Measurements from ENCODE around the gene PPP6C. TPM values are rescaled to one million over a fixed set of nuclear protein-coding genes. Genes with fewer than 3 reads are reported as not detected.
"Not testable (repeated sequence)": the region's sequence is repeated elsewhere in the genome, so short reads cannot be mapped to it uniquely, and the experiment has no call there.

Gene PPP6C
- polyA plus RNA-seq, 1 donor: 28.7 TPM

DNA sequence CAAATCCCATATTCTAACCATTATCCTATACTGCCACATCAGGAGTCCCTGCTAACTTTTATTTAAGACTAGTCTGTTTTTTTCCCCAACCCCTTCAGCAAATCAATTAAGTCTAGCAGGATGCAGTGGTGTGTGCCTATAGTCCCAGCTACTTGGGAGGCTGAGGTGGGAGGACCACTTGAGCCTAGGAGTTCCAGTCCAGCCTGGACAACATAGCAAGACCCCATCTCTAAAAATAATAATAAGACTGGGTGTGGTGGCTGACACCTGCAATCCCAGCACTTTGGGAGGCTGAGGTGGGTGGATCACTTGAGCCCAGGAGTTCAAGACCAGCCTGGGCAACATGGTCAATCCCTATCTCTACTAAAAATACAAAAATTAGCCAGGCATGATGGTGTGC, 35.3 kb upstream of the PPP6C start:
- H3K4me3 ChIP-seq (ENCODE audit: low read length); H3K4me1 ChIP-seq (ENCODE audit: control insufficient read depth, insufficient read depth, low read length); H3K27me3 ChIP-seq (ENCODE audit: control insufficient read depth, insufficient read depth, low read length); H3K27ac ChIP-seq (ENCODE audit: low read length); DNase-seq; H3K9me3 ChIP-seq (ENCODE audit: control insufficient read depth, low read depth, low read length): not testable (repeated sequence)
- peaks cover 26% of the 10 kb centered on the region for H3K36me3 ChIP-seq (ENCODE audit: control insufficient read depth, insufficient read depth, low read length)

DNA sequence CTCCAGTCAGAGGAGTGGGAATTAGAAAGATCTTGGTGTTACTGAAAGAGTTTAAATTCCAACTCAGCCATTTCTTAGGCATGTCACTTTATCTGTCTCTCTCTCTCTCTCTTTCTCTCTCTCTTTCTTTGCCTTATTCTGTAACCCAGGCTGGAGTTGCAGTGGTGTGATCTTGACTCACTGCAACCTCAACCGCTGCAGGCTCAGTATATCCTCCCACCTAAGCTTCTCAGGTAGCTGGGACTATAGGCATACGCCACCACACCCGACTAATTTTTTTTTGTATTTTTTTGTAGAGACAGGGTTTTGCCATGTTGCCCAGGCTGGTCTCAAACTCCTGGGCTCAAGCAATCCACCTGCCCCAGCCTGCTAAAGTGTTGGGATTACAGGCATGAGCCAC, 29.0 kb upstream of the PPP6C start:
- no CpG with 5 or more reads among the region's 3 CpGs for WGBS (ENCODE audit: insufficient coverage, low lambda C conversion rate)
- no peak overlapping the region for H3K4me3 ChIP-seq (ENCODE audit: low read length)

GRCh38 chr9:125214186-125214585, 24.6 kb upstream of the PPP6C start:
- Histone ChIP-seq H3K27ac (ENCODE audit: low read length) (no peak overlapping the region), H3K9me3 (ENCODE audit: control insufficient read depth, low read depth, low read length) (no peaks in the 10 kb centered on the region), H3K36me3 (ENCODE audit: control insufficient read depth, insufficient read depth, low read length) (peaks cover 15% of the 10 kb centered on the region), H3K4me3 (ENCODE audit: low read length) (no peak overlapping the region), H3K4me1 (ENCODE audit: control insufficient read depth, insufficient read depth, low read length) (no peaks in the 10 kb centered on the region), H3K27me3 (ENCODE audit: control insufficient read depth, insufficient read depth, low read length) (no peaks in the 10 kb centered on the region)
- WGBS (ENCODE audit: insufficient coverage, low lambda C conversion rate): 83% methylated on average over 2 of the region's 5 CpGs
- DNase-seq: no peak

More for the DNA sequence above, 29.0 kb upstream of the PPP6C start:
- H3K9me3 ChIP-seq (ENCODE audit: control insufficient read depth, low read depth, low read length): no peaks in the 10 kb centered on the region
- no peaks in the 10 kb centered on the region for H3K4me1 ChIP-seq (ENCODE audit: control insufficient read depth, insufficient read depth, low read length)
- H3K27me3 ChIP-seq (ENCODE audit: control insufficient read depth, insufficient read depth, low read length): no peaks in the 10 kb centered on the region
- peaks cover 17% of the 10 kb centered on the region for H3K36me3 ChIP-seq (ENCODE audit: control insufficient read depth, insufficient read depth, low read length)
- H3K27ac ChIP-seq (ENCODE audit: low read length): no peak overlapping the region
- no peak for DNase-seq

DNA sequence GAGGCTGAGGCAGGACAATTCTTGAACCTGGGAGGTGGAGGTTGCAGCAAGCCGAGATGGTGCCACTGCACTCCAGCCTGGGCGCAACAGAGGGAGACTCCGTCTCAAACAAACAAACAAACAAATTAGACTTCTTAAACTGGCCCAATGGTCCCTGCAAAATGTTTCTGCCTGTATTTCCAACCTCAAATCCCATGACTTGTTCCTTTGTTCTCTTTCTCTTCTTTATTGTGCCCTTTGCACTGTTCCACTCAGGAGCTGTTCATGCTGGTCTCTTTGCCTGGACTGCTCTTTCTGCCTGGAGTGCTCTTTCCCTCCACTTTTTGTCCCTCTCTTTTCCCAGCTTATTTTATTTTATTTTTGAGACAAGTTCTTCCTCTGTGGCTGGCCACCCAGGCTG, 14.9 kb upstream of the PPP6C start:
- Histone ChIP-seq H3K36me3 (ENCODE audit: control insufficient read depth, insufficient read depth, low read length) (peaks cover 25% of the 10 kb centered on the region), H3K4me3 (ENCODE audit: low read length) (no peak overlapping the region), H3K27me3 (ENCODE audit: control insufficient read depth, insufficient read depth, low read length) (no peaks in the 10 kb centered on the region), H3K27ac (ENCODE audit: low read length) (no peak overlapping the region), H3K9me3 (ENCODE audit: control insufficient read depth, low read depth, low read length) (no peaks in the 10 kb centered on the region), H3K4me1 (ENCODE audit: control insufficient read depth, insufficient read depth, low read length) (peaks cover 5% of the 10 kb centered on the region)
- WGBS (ENCODE audit: insufficient coverage, low lambda C conversion rate): no CpG with 5 or more reads among the region's 3 CpGs
- no peak for DNase-seq

GRCh38 chr9:125202846-125203618, 13.4 kb upstream of the PPP6C start:
- peaks cover 8% of the 10 kb centered on the region for H3K4me1 ChIP-seq (ENCODE audit: control insufficient read depth, insufficient read depth, low read length)
- no peak overlapping the region for H3K27ac ChIP-seq (ENCODE audit: low read length)
- peaks cover 22% of the 10 kb centered on the region for H3K36me3 ChIP-seq (ENCODE audit: control insufficient read depth, insufficient read depth, low read length)
- H3K4me3 ChIP-seq (ENCODE audit: low read length): no peak overlapping the region
- no peaks in the 10 kb centered on the region for H3K9me3 ChIP-seq (ENCODE audit: control insufficient read depth, low read depth, low read length)
- H3K27me3 ChIP-seq (ENCODE audit: control insufficient read depth, insufficient read depth, low read length): no peaks in the 10 kb centered on the region
- DNase-seq: no peak
- no CpG with 5 or more reads among the region's 1 CpG for WGBS (ENCODE audit: insufficient coverage, low lambda C conversion rate)

DNA sequence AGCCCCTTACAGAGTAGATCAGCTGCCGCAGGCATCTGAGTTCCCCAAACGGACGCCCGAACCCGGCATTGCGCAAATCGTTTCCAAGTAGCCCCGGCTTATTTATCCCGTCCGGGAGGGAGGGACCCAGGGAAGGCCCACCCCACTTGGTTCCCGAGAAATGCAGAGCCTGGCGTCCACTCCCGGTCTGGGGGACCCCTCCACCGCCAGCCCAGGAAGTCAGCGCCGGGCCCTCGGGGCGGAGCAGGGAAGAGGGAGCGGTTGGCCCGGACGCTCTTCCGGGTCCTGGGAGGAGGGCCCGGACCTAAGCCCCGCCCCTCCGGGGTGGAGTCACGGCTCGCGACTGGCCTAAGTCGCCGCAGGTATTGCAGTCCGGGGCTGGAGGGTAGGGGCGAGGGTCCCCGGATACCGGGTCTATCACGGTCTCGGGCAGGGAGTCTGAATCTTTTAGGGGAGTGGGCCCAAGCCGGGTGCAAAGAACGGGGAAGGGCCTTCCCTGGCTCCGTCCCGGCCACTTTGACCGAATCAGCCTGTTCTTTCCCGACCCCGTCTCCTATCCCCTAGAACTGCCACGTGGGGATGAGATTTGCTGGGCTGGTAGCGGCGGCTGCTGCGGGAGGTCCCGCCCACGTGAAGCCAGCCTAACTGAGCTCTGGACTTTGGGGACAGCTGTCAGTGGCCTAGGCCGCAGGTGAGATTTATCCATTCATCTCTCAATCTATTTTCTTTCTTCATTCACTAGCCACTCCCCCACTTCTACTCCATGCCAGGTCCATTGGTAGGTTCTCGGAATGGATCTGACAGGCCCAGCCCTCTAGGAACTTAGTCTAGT, 10.8 kb upstream of the PPP6C start, which contains the start of gene RABEPK:
TSS of gene RABEPK (plus strand) at position 327 of the 832 bp plus-strand sequence. CDS start 2,472 bp downstream, outside the sequence.
- H3K27me3 ChIP-seq (ENCODE audit: control insufficient read depth, insufficient read depth, low read length): no peaks in the 10 kb centered on the region
- WGBS (ENCODE audit: insufficient coverage, low lambda C conversion rate): no CpG with 5 or more reads among the region's 51 CpGs
- peak; percentile 96 to 97 for DNase-seq

DNA sequence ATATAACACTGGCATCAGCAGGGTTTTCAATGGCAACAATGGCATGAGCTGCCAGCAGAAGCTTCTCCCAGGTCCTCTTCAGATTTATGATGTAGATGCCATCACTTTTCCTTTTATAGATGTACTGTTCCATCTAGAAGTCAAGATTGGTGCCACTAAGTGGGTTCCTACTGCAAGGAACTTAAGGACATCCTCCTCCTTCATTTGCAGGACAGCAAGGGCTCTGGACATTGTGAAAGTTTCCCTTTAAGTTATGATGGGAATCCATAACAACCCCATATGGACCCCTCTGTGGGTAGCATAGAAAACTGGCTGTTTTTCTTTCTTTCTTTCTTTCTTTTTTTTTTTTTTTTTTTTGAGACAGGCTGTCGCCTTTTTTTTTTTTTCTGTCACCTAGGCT, 6.0 kb upstream of the PPP6C start:
- H3K27me3 ChIP-seq (ENCODE audit: control insufficient read depth, insufficient read depth, low read length); H3K27ac ChIP-seq (ENCODE audit: low read length); H3K9me3 ChIP-seq (ENCODE audit: control insufficient read depth, low read depth, low read length); DNase-seq; H3K4me3 ChIP-seq (ENCODE audit: low read length); H3K4me1 ChIP-seq (ENCODE audit: control insufficient read depth, insufficient read depth, low read length); H3K36me3 ChIP-seq (ENCODE audit: control insufficient read depth, insufficient read depth, low read length): not testable (repeated sequence)
- no CpG with 5 or more reads among the region's 1 CpG for WGBS (ENCODE audit: insufficient coverage, low lambda C conversion rate)

More for the DNA sequence above, 10.8 kb upstream of the PPP6C start, which contains the start of gene RABEPK:
- H3K27ac ChIP-seq (ENCODE audit: low read length): peak within 1 kb of the TSS; percentile 82
- no peaks in the 10 kb centered on the region for H3K9me3 ChIP-seq (ENCODE audit: control insufficient read depth, low read depth, low read length)
- peaks cover 6% of the 10 kb centered on the region for H3K36me3 ChIP-seq (ENCODE audit: control insufficient read depth, insufficient read depth, low read length)
- peaks cover 8% of the 10 kb centered on the region for H3K4me1 ChIP-seq (ENCODE audit: control insufficient read depth, insufficient read depth, low read length)
- H3K4me3 ChIP-seq (ENCODE audit: low read length): peak within 1 kb of the TSS; percentile 56

DNA sequence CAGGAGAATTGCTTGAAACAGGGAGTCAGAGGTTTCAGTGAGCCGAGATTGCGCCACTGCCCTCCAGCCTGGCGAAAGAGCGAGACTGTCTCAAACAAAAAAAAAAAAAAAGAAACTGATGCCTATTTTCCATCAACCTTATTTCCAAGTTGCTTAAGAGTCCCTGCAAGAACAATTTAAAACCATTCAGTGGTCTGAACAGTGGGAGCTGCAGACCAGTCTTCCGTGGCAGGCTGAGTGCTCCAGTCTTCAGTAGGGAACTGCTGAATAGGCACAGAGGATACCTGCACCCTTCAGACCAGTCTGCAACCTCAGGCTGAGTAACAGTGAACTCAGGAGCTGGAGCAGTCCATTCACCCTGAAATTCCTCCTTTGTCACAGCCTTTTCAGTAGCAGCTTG, 4.9 kb upstream of the PPP6C start:
- H3K36me3 ChIP-seq (ENCODE audit: control insufficient read depth, insufficient read depth, low read length); DNase-seq; H3K4me3 ChIP-seq (ENCODE audit: low read length); H3K9me3 ChIP-seq (ENCODE audit: control insufficient read depth, low read depth, low read length); H3K27me3 ChIP-seq (ENCODE audit: control insufficient read depth, insufficient read depth, low read length); H3K4me1 ChIP-seq (ENCODE audit: control insufficient read depth, insufficient read depth, low read length); H3K27ac ChIP-seq (ENCODE audit: low read length): not testable (repeated sequence)
- WGBS (ENCODE audit: insufficient coverage, low lambda C conversion rate): no CpG with 5 or more reads among the region's 5 CpGs

DNA sequence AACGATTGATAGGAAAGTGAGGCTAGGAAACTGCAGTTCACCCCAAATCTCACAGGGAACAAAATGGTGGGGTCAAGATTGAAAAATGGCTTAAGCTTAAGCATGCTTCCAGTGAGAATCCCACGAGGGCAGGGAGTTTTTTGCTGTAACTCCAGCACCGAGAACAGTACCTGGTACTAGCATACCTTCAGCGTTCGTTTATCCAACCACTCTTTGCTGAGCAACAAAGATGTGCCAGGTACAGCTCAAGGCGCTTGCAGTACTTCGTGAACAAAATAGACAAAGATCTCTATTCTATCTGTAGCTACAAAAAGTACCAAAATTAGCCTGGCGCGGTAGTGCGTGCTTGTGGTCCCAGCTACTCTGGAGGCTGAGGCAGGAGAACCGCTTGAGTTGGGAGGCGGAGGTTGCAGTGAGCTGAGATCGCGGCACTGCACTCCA, 778 bp upstream of the PPP6C start:
- Histone ChIP-seq H3K27me3 (ENCODE audit: control insufficient read depth, insufficient read depth, low read length) (no peaks in the 10 kb centered on the region), H3K27ac (ENCODE audit: low read length) (peak overlapping the region; percentile 72), H3K4me3 (ENCODE audit: low read length) (peak overlapping the region; percentile 97), H3K4me1 (ENCODE audit: control insufficient read depth, insufficient read depth, low read length) (peaks cover 8% of the 10 kb centered on the region), H3K9me3 (ENCODE audit: control insufficient read depth, low read depth, low read length) (no peaks in the 10 kb centered on the region), H3K36me3 (ENCODE audit: control insufficient read depth, insufficient read depth, low read length) (no peaks in the 10 kb centered on the region)
- DNase-seq: no peak
- no CpG with 5 or more reads among the region's 14 CpGs for WGBS (ENCODE audit: insufficient coverage, low lambda C conversion rate)

DNA sequence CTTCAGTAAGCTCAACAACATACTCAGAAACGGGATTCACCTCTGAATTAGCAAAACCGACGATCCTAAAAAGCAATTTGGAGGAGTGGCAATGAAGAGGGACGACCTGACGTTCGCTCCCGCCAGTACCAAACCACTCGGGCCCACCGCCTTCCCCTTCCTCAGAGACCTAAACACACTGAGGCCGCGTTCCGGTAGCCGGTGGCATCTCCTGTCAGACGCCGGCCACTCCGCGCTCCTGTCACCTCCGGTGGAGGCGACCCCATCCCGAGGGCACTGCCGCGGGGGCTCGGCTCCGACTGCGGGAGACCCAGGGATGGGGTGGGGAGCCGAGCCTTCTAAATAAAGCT, 617 bp downstream of the PPP6C start:
- Histone ChIP-seq H3K27me3 (ENCODE audit: control insufficient read depth, insufficient read depth, low read length) (no peaks in the 10 kb centered on the region), H3K4me3 (ENCODE audit: low read length) (peak overlapping the region; percentile 97), H3K36me3 (ENCODE audit: control insufficient read depth, insufficient read depth, low read length) (peaks cover 2% of the 10 kb centered on the region), H3K27ac (ENCODE audit: low read length) (peak overlapping the region; percentile 82), H3K4me1 (ENCODE audit: control insufficient read depth, insufficient read depth, low read length) (peaks cover 8% of the 10 kb centered on the region), H3K9me3 (ENCODE audit: control insufficient read depth, low read depth, low read length) (no peaks in the 10 kb centered on the region)
- DNase-seq: no peak
- WGBS (ENCODE audit: insufficient coverage, low lambda C conversion rate): no CpG with 5 or more reads among the region's 26 CpGs
